ENCODE data around the gene PKIG. TPM values are rescaled to one million over a fixed set of nuclear protein-coding genes. Genes with fewer than 3 reads are reported as not detected.
A peak's percentile ranks its signal among the peaks of the same experiment; 100 is the strongest.
"Not testable (repeated sequence)": the region's sequence is repeated elsewhere in the genome, so short reads cannot be mapped to it uniquely, and the experiment has no call there.

PKIG gene
- total and polyA plus RNA-seq, 2 experiments from 2014 or later: 47.6 to 51.9 TPM

DNA sequence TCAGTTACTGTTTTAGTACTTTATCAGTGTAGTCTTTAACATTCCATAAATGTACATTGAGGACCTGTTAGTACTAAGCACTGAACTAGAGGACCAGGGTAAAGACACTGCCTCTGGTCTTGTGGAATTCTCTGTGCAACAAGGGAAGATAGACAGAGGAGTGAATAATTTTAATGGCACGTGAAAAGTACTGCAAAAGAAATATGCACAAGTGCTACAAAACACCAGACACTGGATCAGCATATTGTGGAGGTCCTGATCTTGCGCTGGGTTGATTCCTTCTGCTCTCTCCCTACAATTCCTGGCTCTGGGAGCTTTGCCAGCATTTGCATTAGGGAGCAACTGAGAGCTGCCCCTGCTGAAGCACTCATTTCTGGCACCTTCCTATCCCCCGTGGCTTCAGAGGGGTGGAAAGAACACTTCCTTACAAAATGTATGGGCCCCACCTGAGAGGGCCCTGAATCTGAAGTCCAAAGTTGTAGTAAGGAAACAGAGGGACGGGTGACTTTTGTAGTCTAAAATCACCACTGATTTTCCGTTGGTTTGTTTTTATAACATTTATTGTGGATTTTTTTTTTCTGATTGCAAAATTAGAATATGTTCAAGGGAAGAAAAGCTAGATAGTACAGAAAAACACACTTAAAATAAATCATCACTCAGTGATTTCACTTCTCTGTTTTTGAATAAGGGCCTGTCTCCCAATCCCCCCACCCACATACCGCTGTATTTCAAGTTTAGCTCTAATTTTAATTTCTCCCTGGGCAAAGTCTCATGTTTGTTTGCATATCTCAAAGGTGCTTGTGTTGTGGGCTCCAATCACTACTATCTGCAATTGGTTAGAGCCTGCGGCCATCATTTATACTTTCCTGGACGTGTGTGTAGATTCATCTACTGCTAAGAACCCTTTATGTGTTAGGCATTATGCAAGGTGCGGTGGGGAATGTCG lies 4.9 kb downstream of the PKIG start:
- H3K9me3 ChIP-seq (ENCODE audit: low read depth): no peaks in the 10 kb centered on the region
- 78% methylated on average over 10 of the region's 10 CpGs for WGBS (ENCODE audit: low lambda C conversion rate, missing lambda C conversion rate)
- peaks cover 46% of the 10 kb centered on the region for H3K79me2 ChIP-seq
- no peaks in the 10 kb centered on the region for H3K9me2 ChIP-seq (replicated peaks; ENCODE audit: insufficient read depth)
- H4K20me1 ChIP-seq (ENCODE audit: insufficient read depth, poor library complexity, severe bottlenecking): no peaks in the 10 kb centered on the region
- peaks cover 25% of the 10 kb centered on the region for H3K4me1 ChIP-seq (ENCODE audit: insufficient read depth)
- DNase-seq (ENCODE audit: low spot score): no peak
- TF ChIP-seq, protein P1, sequence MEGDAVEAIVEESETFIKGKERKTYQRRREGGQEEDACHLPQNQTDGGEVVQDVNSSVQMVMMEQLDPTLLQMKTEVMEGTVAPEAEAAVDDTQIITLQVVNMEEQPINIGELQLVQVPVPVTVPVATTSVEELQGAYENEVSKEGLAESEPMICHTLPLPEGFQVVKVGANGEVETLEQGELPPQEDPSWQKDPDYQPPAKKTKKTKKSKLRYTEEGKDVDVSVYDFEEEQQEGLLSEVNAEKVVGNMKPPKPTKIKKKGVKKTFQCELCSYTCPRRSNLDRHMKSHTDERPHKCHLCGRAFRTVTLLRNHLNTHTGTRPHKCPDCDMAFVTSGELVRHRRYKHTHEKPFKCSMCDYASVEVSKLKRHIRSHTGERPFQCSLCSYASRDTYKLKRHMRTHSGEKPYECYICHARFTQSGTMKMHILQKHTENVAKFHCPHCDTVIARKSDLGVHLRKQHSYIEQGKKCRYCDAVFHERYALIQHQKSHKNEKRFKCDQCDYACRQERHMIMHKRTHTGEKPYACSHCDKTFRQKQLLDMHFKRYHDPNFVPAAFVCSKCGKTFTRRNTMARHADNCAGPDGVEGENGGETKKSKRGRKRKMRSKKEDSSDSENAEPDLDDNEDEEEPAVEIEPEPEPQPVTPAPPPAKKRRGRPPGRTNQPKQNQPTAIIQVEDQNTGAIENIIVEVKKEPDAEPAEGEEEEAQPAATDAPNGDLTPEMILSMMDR (IDR thresholded peaks at IDR 0.05; ENCODE audit: poor library complexity): no peak
- TF ChIP-seq EZH2 (IDR thresholded peaks at IDR 0.05; ENCODE audit: borderline replicate concordance): no peak
- TF ChIP-seq EZH2phosphoT487 (IDR thresholded peaks at IDR 0.05; ENCODE audit: low read depth, severe bottlenecking, unreplicated experiment): no peak
- H3K27me3 ChIP-seq: no peaks in the 10 kb centered on the region
- no peak overlapping the region for H3K4me3 ChIP-seq
- H2AFZ ChIP-seq: no peak overlapping the region
- no peaks in the 10 kb centered on the region for H3K36me3 ChIP-seq (replicated peaks; ENCODE audit: insufficient read depth, low read depth)
- peak overlapping the region; percentile 39 for H3K27ac ChIP-seq
- peak overlapping the region; percentile 52 for H3K4me2 ChIP-seq

GRCh38 chr20:44588321-44588720 lies 5.9 kb downstream of the PKIG start:
- H3K9me2 ChIP-seq (replicated peaks; ENCODE audit: insufficient read depth); H3K27me3 ChIP-seq; H3K4me3 ChIP-seq; H4K20me1 ChIP-seq (ENCODE audit: insufficient read depth, poor library complexity, severe bottlenecking); H3K9me3 ChIP-seq (ENCODE audit: low read depth); H2AFZ ChIP-seq; H3K4me2 ChIP-seq; H3K27ac ChIP-seq; DNase-seq (ENCODE audit: low spot score); H3K36me3 ChIP-seq (replicated peaks; ENCODE audit: insufficient read depth, low read depth): not testable (repeated sequence)
- peaks cover 46% of the 10 kb centered on the region for H3K79me2 ChIP-seq
- WGBS (ENCODE audit: low lambda C conversion rate, missing lambda C conversion rate): 99% methylated on average over 9 of the region's 9 CpGs
- peaks cover 25% of the 10 kb centered on the region for H3K4me1 ChIP-seq (ENCODE audit: insufficient read depth)

- Histone ChIP-seq H3K36me3 (replicated peaks; ENCODE audit: insufficient read depth, low read depth) (no peaks in the 10 kb centered on the region), H3K27ac (no peak overlapping the region), H3K27me3 (no peaks in the 10 kb centered on the region), H3K4me3 (no peak overlapping the region), H3K9me2 (replicated peaks; ENCODE audit: insufficient read depth) (no peaks in the 10 kb centered on the region), H2AFZ (no peak overlapping the region), H3K4me1 (ENCODE audit: insufficient read depth) (peaks cover 21% of the 10 kb centered on the region), H4K20me1 (ENCODE audit: insufficient read depth, poor library complexity, severe bottlenecking) (no peaks in the 10 kb centered on the region), H3K9me3 (ENCODE audit: low read depth) (no peaks in the 10 kb centered on the region), H3K79me2 (peaks cover 36% of the 10 kb centered on the region), H3K4me2 (no peak overlapping the region)
- no peak for DNase-seq (ENCODE audit: low spot score)
- WGBS (ENCODE audit: low lambda C conversion rate, missing lambda C conversion rate): 73% methylated on average over 4 of the region's 4 CpGs
- TF ChIP-seq EZH2phosphoT487 (IDR thresholded peaks at IDR 0.05; ENCODE audit: low read depth, severe bottlenecking, unreplicated experiment) (no peak), EZH2 (IDR thresholded peaks at IDR 0.05; ENCODE audit: borderline replicate concordance) (no peak)
- TF ChIP-seq, protein P1 (IDR thresholded peaks at IDR 0.05; ENCODE audit: poor library complexity): no peak
Measured at GRCh38 chr20:44589537-44589936, 7.2 kb downstream of the PKIG start.

- Histone ChIP-seq H3K79me2 (peaks cover 35% of the 10 kb centered on the region), H3K36me3 (replicated peaks; ENCODE audit: insufficient read depth, low read depth) (no peaks in the 10 kb centered on the region), H2AFZ (no peak overlapping the region), H3K9me2 (replicated peaks; ENCODE audit: insufficient read depth) (no peaks in the 10 kb centered on the region), H4K20me1 (ENCODE audit: insufficient read depth, poor library complexity, severe bottlenecking) (no peaks in the 10 kb centered on the region), H3K4me2 (no peak overlapping the region), H3K4me3 (no peak overlapping the region), H3K27ac (no peak overlapping the region), H3K4me1 (ENCODE audit: insufficient read depth) (peaks cover 16% of the 10 kb centered on the region), H3K27me3 (no peaks in the 10 kb centered on the region), H3K9me3 (ENCODE audit: low read depth) (no peaks in the 10 kb centered on the region)
- 92% methylated on average over 9 of the region's 9 CpGs for WGBS (ENCODE audit: low lambda C conversion rate, missing lambda C conversion rate)
- TF ChIP-seq EZH2 (IDR thresholded peaks at IDR 0.05; ENCODE audit: borderline replicate concordance): no peak
- TF ChIP-seq, protein P1 (IDR thresholded peaks at IDR 0.05; ENCODE audit: poor library complexity): no peak
- DNase-seq (ENCODE audit: low spot score): no peak
Measured at GRCh38 chr20:44590980-44591778, 8.8 kb downstream of the PKIG start.
